Smooth muscle cell (in vitro differentiated cells): Measurements from ENCODE around the gene INSYN1. TPM values are rescaled to one million over a fixed set of nuclear protein-coding genes. Genes with fewer than 3 reads are reported as not detected.

Experiments
- DNase-seq: peaks from one replicate; lab custom pipeline; 2025; ENCODE audit not compliant: unreplicated experiment; lab: John Stamatoyannopoulos, UW
- H2AFZ ChIP-seq: fragments of 200-600 bp; sonication (generic); 2 replicates; pipeline ENCODE4 v1.6.0; 2016; ENCODE audit warnings: antibody characterized with exemption, low read depth, mild to moderate bottlenecking
- H3F3A ChIP-seq: fragments of 200-600 bp; sonication (generic); 2 replicates; pipeline ENCODE4 v1.6.0; 2017; ENCODE audit warnings: antibody characterized with exemption, low read depth
- H3K27ac ChIP-seq: fragments of 200-600 bp; sonication (generic); 2 replicates; pipeline ENCODE4 v1.5.1; 2016; ENCODE audit warnings: low read depth, mild to moderate bottlenecking
- H3K27me3 ChIP-seq: fragments of 200-600 bp; sonication (generic); 2 replicates; pipeline ENCODE4 v1.6.1; 2016; ENCODE audit warnings: low read depth, mild to moderate bottlenecking
- H3K36me3 ChIP-seq: fragments of 200-600 bp; sonication (generic); 2 replicates; pipeline ENCODE4 v1.5.1; 2016; ENCODE audit warnings: low read depth
- H3K4me1 ChIP-seq: fragments of 200-600 bp; sonication (generic); 2 replicates; pipeline ENCODE4 v1.5.1; 2016; ENCODE audit warnings: low read depth
- H3K4me2 ChIP-seq: fragments of 200-600 bp; sonication (generic); 2 replicates; pipeline ENCODE4 v1.6.0; 2016; ENCODE audit warnings: mild to moderate bottlenecking
- H3K4me3 ChIP-seq: fragments of 200-600 bp; sonication (generic); 2 replicates; pipeline ENCODE4 v1.5.1; 2016; ENCODE audit warnings: mild to moderate bottlenecking
- H3K79me2 ChIP-seq: fragments of 200-600 bp; sonication (generic); 2 replicates; pipeline ENCODE4 v1.6.0; 2016; ENCODE audit warnings: low read depth, mild to moderate bottlenecking
- H3K9ac ChIP-seq: fragments of 200-600 bp; sonication (generic); 2 replicates; pipeline ENCODE4 v1.6.0; 2016; ENCODE audit warnings: low read depth
- H3K9me3 ChIP-seq: fragments of 200-600 bp; sonication (generic); replicated peaks from 2 replicates; pipeline ENCODE4 v1.5.1; 2016; ENCODE audit warnings: low read depth
- H4K20me1 ChIP-seq: fragments of 200-600 bp; sonication (generic); 2 replicates; pipeline ENCODE4 v1.6.0; 2016; ENCODE audit warnings: low read depth
- WGBS: methylation state at CpG from one replicate; pipeline ENCODE4 v1.1.7; 2016; ENCODE audit warnings: low lambda C conversion rate; 5-methylcytosine and 5-hydroxymethylcytosine counted together
- polyA plus RNA-seq: library from polyadenylated mRNA; unstranded; fragments of >200 nt; fragmentation: Nextera tagmentation; extraction: Ambion mirVana; gene quantifications from 2 replicates; pipeline ENCODE4 v1.2.1, GENCODE V29; 2016
- total RNA-seq: library from RNA; depleted of rRNA; stranded (reverse); fragments of >200 nt; gene quantifications from 2 replicates; pipeline ENCODE4 v1.2.3, GENCODE V29; 2014
- TF ChIP-seq, protein P1 (sequence below): fragments of 200-600 bp; sonication (generic); IDR thresholded peaks from 2 replicates; pipeline ENCODE4 v1.5.1; 2017; ENCODE audit warnings: borderline replicate concordance, mild to moderate bottlenecking, antibody characterized with exemption; ENCODE audit not compliant: insufficient read depth, poor library complexity, severe bottlenecking

Gene INSYN1, protein sequence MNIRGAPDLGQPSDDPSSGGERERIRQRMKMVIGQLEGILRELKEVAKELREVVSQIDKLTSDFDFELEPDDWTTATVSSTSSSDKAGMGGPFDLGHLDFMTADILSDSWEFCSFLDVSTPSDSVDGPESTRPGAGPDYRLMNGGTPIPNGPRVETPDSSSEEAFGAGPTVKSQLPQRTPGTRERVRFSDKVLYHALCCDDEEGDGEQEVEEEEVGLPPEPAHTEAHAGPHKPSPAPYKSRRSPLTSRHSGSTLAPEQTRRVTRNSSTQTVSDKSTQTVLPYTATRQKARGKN
- total RNA-seq (1.4 and 1.6 TPM in 2 replicates), polyA plus RNA-seq (3.4 and 4.0 TPM in 2 replicates)

DNA sequence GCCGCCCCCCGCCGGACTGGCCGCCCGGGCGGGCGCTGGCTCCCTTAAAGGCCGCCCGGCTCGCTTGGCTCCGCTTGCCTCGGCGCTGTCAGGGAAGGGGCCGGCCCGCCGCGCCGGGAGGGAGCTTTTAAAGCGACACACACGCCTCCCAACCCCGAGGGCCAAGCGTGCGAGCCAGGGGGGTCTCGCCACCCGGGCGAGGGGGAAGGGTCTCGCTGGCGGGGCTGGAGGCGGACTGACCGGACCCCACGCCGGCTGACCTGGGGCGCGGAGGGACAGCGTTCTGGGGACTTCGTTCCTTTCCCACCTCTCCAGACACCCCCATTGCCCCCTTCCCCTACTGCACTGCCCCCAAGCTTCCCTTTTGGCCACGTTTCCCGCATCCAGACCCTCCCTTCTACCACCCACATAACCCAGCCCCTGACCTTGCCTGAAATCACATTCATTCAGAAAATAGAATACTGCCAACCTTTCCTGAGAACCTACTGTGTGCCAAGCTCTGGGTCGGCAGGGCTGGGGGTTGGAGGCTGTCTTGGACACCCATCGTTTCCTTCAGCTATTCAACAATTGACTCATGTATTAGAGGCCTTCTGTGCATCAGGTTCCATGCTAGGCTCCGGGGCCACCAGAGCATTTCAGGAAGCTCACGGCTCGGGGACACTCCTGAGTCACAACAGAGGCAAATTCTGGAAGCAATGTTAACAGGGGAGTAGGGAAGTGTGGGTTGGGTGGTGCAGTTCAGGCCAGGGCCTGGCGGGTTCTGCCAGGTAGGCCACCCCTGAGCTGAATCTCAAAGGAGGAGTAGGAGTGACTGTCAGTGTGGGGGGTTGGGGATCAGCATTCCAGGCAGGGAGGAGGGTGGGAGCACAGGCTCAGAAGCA is at the start of gene INSYN1:
INSYN1 (minus strand) TSS at position 102 of the 881 bp plus-strand sequence. CDS start 2,221 bp downstream, outside the sequence.
- H3K4me1 ChIP-seq = peaks cover 9% of the 10 kb centered on the region
- no peaks in the 10 kb centered on the region for H3K9me3 ChIP-seq
- H3K79me2 ChIP-seq = no peaks in the 10 kb centered on the region
- peak within 1 kb of the TSS; percentile 99 for H3K4me2 ChIP-seq
- no peaks in the 10 kb centered on the region for H3K27me3 ChIP-seq
- no peaks in the 10 kb centered on the region for H4K20me1 ChIP-seq
- WGBS = 13% methylated on average over 26 of the region's 44 CpGs
- no peaks in the 10 kb centered on the region for H3F3A ChIP-seq
- H3K36me3 ChIP-seq = no peaks in the 10 kb centered on the region
- TF ChIP-seq, protein P1, sequence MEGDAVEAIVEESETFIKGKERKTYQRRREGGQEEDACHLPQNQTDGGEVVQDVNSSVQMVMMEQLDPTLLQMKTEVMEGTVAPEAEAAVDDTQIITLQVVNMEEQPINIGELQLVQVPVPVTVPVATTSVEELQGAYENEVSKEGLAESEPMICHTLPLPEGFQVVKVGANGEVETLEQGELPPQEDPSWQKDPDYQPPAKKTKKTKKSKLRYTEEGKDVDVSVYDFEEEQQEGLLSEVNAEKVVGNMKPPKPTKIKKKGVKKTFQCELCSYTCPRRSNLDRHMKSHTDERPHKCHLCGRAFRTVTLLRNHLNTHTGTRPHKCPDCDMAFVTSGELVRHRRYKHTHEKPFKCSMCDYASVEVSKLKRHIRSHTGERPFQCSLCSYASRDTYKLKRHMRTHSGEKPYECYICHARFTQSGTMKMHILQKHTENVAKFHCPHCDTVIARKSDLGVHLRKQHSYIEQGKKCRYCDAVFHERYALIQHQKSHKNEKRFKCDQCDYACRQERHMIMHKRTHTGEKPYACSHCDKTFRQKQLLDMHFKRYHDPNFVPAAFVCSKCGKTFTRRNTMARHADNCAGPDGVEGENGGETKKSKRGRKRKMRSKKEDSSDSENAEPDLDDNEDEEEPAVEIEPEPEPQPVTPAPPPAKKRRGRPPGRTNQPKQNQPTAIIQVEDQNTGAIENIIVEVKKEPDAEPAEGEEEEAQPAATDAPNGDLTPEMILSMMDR = no peak
- DNase-seq = peak; percentile 14
- H3K27ac ChIP-seq = no peak within 1 kb of the TSS
- H2AFZ ChIP-seq = peak within 1 kb of the TSS; percentile 77
- peak within 1 kb of the TSS; percentile 28 for H3K9ac ChIP-seq
- H3K4me3 ChIP-seq = peak within 1 kb of the TSS; percentile 75

DNA sequence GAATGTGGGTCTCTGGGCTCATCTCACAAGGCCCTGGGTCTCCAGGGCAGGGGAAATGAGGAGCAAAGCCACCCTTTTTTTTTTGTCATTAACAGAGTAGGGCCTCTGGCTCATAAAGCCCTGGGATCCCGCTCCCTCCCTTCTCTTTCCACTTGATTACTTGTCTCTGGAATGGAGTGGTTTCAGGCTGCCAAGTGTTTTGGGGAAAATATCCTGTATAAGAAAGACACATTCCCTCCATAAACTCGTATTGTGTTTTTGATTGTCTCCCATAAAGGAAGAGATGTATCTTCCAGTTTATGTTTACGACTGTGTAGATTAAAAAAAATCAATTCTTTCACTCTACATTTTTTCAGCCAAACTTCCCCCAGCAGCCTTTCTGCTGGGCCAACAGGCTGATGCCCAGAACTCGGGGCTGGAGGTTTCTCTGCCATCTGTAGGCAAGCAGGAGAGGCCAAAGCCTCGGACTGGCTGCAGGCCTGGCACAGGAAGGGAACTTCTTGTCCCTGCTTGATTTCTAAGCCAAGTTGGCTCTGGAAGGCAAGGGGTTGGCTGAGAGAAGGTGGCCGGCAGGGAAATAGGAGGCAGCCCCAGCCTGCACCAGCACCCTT is 49.4 kb upstream of the INSYN1 start:
- H3F3A ChIP-seq = peaks cover 3% of the 10 kb centered on the region
- peaks cover 21% of the 10 kb centered on the region for H3K4me1 ChIP-seq
- no peak overlapping the region for H3K4me3 ChIP-seq
- no peak overlapping the region for H2AFZ ChIP-seq
- no peak for DNase-seq
- H3K4me2 ChIP-seq = no peak overlapping the region
- no peaks in the 10 kb centered on the region for H4K20me1 ChIP-seq
- no peaks in the 10 kb centered on the region for H3K9me3 ChIP-seq
- WGBS = 76% methylated on average over 6 of the region's 6 CpGs
- TF ChIP-seq, protein P1 = no peak
- no peaks in the 10 kb centered on the region for H3K27me3 ChIP-seq
- no peak overlapping the region for H3K9ac ChIP-seq
- no peak overlapping the region for H3K27ac ChIP-seq
- no peaks in the 10 kb centered on the region for H3K79me2 ChIP-seq
- no peaks in the 10 kb centered on the region for H3K36me3 ChIP-seq

DNA sequence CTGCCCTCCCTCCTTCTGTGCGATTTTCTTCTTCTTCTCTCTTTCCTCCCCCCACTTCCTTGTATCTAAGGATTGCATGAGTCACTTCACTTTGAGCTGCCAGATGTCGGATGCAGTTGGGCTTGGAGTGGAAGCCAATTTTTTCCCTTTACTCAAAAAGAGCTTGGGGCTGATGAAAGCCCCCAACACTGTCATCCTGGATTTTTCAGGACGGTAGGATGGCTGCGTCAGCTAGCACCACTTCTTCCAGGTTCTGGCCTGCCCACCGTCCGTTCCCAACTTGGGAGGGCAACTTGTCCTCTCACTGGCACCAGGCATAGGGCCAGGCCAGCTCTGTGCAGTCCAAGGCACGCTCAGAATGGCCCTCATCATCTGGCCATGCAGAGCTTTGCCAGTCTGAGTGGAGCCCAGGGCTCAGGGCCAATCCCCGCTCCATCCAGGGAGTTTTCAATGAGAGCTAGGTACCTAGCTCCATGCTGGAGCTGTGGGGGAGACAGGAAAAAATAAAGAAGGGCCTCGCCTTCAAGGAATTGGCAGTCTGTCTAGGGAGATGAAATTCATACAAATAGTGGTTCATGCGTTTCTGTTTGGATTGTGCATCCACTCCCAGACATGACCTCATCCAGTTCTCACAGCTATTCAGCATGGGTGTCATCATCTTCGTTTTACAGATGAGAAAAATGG is 47.7 kb upstream of the INSYN1 start:
- Histone ChIP-seq H3K27ac (peak overlapping the region; percentile 96), H2AFZ (no peak overlapping the region)

More for the DNA sequence above, 47.7 kb upstream of the INSYN1 start:
- H3K9ac ChIP-seq = peak overlapping the region; percentile 79
- no peaks in the 10 kb centered on the region for H3K36me3 ChIP-seq
- peak overlapping the region; percentile 70 for H3K4me2 ChIP-seq
- H3K27me3 ChIP-seq = no peaks in the 10 kb centered on the region
- TF ChIP-seq, protein P1 = no peak
- H3F3A ChIP-seq = peaks cover 3% of the 10 kb centered on the region
- H3K4me1 ChIP-seq = peaks cover 14% of the 10 kb centered on the region
- peak; percentile 9 for DNase-seq
- no peaks in the 10 kb centered on the region for H3K79me2 ChIP-seq
- no peaks in the 10 kb centered on the region for H3K9me3 ChIP-seq
- no peak overlapping the region for H3K4me3 ChIP-seq
- WGBS = 42% methylated on average over 11 of the region's 11 CpGs
- H4K20me1 ChIP-seq = no peaks in the 10 kb centered on the region
